DND-41 (cell line): ENCODE data around the gene PDCD1LG2.

Experiments
- ATAC-seq: fragments of 200-7000 bp; cut with Tn5 transposase; 3 replicates; pipeline ENCODE4 v1.9.1; 2021; ENCODE audit warnings: low read depth; ENCODE audit not compliant: insufficient read depth
- DNase-seq: peaks from one replicate; pipeline ENCODE4 v3.0.0-alpha.2; 2020
- H2AFZ ChIP-seq: 2 replicates; pipeline ENCODE4 v1.6.0; 2012; ENCODE audit warnings: low read depth, low read length
- H3K27ac ChIP-seq: 2 replicates; pipeline ENCODE4 v1.5.1; 2012; ENCODE audit warnings: low read length, inconsistent platforms
- H3K27me3 ChIP-seq: fragments of 200-600 bp; sonication (generic); 2 replicates; pipeline ENCODE4 v1.6.0; 2012; ENCODE audit warnings: low read length, mild to moderate bottlenecking, inconsistent platforms; ENCODE audit not compliant: insufficient read depth, poor library complexity
- H3K36me3 ChIP-seq: 2 replicates; pipeline ENCODE4 v1.5.1; 2012; ENCODE audit warnings: low read length, inconsistent platforms; ENCODE audit not compliant: insufficient read depth
- H3K4me1 ChIP-seq: 2 replicates; pipeline ENCODE4 v1.5.1; 2012; ENCODE audit warnings: mild to moderate bottlenecking, low read length; ENCODE audit not compliant: insufficient read depth
- H3K4me2 ChIP-seq: 2 replicates; pipeline ENCODE4 v1.6.0; 2012; ENCODE audit warnings: mild to moderate bottlenecking, moderate library complexity, low read length, inconsistent platforms; ENCODE audit not compliant: insufficient read depth
- H3K4me3 ChIP-seq, 2 experiments: fragments of 200-600 bp in 1 of 2; shearing (Covaris generic) in 1 of 2; 2 replicates each; pipeline ENCODE4 v1.5.1; 2012 to 2016; ENCODE audit warnings: inconsistent platforms in 2 of 2, low read length in 2 of 2, mild to moderate bottlenecking in 2 of 2, low read depth in 1 of 2, moderate library complexity in 1 of 2
- H3K79me2 ChIP-seq: 2 replicates; pipeline ENCODE4 v1.6.0; 2012; ENCODE audit warnings: low read length, inconsistent platforms; ENCODE audit not compliant: insufficient read depth
- H3K9ac ChIP-seq: 2 replicates; pipeline ENCODE4 v1.6.0; 2012; ENCODE audit warnings: low read depth, mild to moderate bottlenecking, inconsistent platforms, low read length, moderate library complexity
- H3K9me3 ChIP-seq: 2 replicates; pipeline ENCODE4 v1.5.1; 2012; ENCODE audit warnings: low read length, moderate library complexity, mild to moderate bottlenecking, inconsistent platforms; ENCODE audit not compliant: insufficient read depth, severe bottlenecking
- H4K20me1 ChIP-seq: 2 replicates; pipeline ENCODE4 v1.6.0; 2012; ENCODE audit warnings: low read length; ENCODE audit not compliant: insufficient read depth
- CTCF ChIP-seq: IDR thresholded peaks from 2 replicates; pipeline ENCODE4 v1.5.1; 2012; ENCODE audit warnings: borderline replicate concordance, low read length, moderate library complexity, mild to moderate bottlenecking; ENCODE audit not compliant: poor library complexity, severe bottlenecking; ENCODE audit errors: extremely low read depth
- EZH2 ChIP-seq: IDR thresholded peaks from 3 replicates; pipeline ENCODE4 v1.6.1; 2012; ENCODE audit warnings: borderline replicate concordance, low read depth, mild to moderate bottlenecking, moderate library complexity, low read length, inconsistent platforms; ENCODE audit not compliant: severe bottlenecking

Gene PDCD1LG2

DNA sequence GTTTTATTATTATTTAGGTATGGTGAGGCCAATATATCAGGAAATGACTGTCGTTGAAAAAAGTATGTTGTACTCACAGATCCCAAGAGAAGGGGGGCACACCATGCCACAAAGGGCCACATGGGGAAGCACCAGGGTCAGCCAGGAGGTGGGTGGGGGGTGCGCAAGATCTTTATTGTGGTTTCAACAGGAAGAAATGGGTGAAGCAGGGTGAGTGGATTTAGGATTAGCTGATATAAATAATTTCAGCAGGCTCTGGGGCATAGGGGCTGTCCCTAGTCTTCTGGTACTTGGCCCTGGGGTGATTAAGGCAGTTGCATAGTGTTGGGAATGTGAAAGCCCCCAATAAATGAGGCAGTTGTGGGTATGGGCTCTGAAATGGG is 8.6 kb downstream of the PDCD1LG2 start:
- Histone ChIP-seq H3K9ac (no peak overlapping the region), H3K79me2 (no peaks in the 10 kb centered on the region), H2AFZ (no peak overlapping the region), H3K4me2 (no peak overlapping the region), H3K36me3 (no peaks in the 10 kb centered on the region), H3K27ac (no peak overlapping the region), H3K27me3 (no peaks in the 10 kb centered on the region), H3K9me3 (no peaks in the 10 kb centered on the region), H3K4me1 (no peaks in the 10 kb centered on the region), H4K20me1 (no peaks in the 10 kb centered on the region), H3K4me3 (no peak overlapping the region)
- DNase-seq (no peak), ATAC-seq (no peak)
- TF ChIP-seq CTCF (no peak), EZH2 (no peak)

DNA sequence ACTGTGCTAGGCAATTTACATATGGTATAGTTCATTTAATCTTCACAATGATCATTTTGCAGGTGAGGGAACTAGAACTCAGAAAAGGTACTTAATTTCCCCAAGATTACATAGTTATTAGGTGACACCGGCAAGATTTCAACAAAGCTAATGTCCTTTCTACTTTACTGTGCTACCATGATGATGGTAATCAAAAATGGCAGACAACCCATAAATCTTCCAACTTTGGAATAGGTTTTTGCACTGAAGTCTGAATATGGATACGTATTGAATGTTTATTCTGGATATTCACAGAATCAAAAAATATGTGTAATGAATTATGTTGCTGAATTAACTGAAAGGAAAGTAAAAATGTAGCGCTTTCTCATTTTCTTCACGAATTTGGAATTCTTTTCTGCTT is 13.8 kb downstream of the PDCD1LG2 start:
- no peak for ATAC-seq
- TF ChIP-seq CTCF, result no peak
- no peak for TF ChIP-seq EZH2
- no peak for DNase-seq
- Histone ChIP-seq H4K20me1 (no peaks in the 10 kb centered on the region), H3K9me3 (no peaks in the 10 kb centered on the region), H3K9ac (no peak overlapping the region), H3K4me2 (no peak overlapping the region), H3K79me2 (no peaks in the 10 kb centered on the region), H2AFZ (no peak overlapping the region), H3K27ac (no peak overlapping the region), H3K4me1 (no peaks in the 10 kb centered on the region), H3K36me3 (no peaks in the 10 kb centered on the region), H3K4me3 (no peak overlapping the region), H3K27me3 (no peaks in the 10 kb centered on the region)

DNA sequence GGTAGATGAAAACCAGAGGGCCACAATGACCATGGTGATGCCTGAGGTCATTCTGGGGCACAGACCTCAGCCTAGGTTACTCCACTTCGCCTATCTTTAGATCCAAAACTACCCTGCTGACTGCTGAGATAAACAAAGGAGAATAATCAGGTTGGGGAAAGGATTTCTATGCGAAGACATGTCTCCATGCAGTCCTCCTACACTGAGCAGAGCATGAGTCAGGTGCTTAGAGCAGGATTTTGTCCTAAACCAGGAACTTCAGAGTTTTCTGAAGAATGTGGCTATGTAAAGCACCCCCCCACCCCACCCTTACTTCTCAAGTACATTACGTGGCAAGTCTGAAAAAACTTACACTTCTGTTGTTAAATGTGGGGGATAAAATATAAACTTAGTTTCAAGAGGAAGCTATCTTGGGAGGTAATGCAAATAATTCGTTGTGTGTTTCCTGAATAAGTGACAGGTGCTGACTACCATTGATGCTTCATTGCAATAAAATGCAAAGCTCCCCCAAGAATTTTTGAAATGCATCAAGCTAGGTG is 19.4 kb downstream of the PDCD1LG2 start:
- TF ChIP-seq EZH2 (no peak), CTCF (no peak)
- H3K4me3 ChIP-seq, result no peak overlapping the region
- H3K9ac ChIP-seq, result no peak overlapping the region
- no peak overlapping the region for H3K4me2 ChIP-seq
- DNase-seq (no peak), ATAC-seq (no peak)
- H3K27ac ChIP-seq, result no peak overlapping the region
- no peak overlapping the region for H2AFZ ChIP-seq
- H3K36me3 ChIP-seq, result no peaks in the 10 kb centered on the region
- no peaks in the 10 kb centered on the region for H4K20me1 ChIP-seq
- H3K27me3 ChIP-seq, result no peaks in the 10 kb centered on the region
- no peaks in the 10 kb centered on the region for H3K4me1 ChIP-seq
- H3K9me3 ChIP-seq, result no peaks in the 10 kb centered on the region
- H3K79me2 ChIP-seq, result no peaks in the 10 kb centered on the region
